ENCODE measurements around the gene CABYR. TPM values are rescaled to one million over a fixed set of nuclear protein-coding genes. Genes with fewer than 3 reads are reported as not detected.
"Not testable (repeated sequence)": the region's sequence is repeated elsewhere in the genome, so short reads cannot be mapped to it uniquely, and the experiment has no call there.

The CABYR gene
- total and polyA plus RNA-seq, 2 of the 8 experiments (the other 6 are each of a cell fraction or from before 2014, with no cell fraction given): 14.5 to 18.8 TPM

DNA sequence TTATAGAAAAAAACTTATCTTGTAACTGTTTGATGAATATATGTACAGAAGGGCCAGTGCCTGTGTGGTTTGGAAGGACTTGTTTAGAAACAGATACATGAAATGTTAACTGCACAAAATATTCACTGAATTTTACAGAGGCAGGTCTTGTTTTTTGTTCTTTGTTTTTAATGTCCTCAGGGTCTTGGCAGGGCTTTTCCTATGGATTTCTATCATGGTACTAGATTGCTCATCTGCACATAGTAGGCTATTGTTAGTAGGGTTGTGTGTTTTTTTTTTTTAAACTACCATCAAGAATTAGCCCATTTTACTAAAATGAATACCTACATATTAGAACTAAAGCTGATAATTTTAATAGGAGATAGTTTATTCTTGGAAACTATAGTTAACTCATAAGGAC lies 3.5 kb downstream of the CABYR start (continued):
- TF ChIP-seq RNF2 (IDR thresholded peaks at IDR 0.05; ENCODE audit: borderline replicate concordance, low read depth, low read length, missing control alignments, poor library complexity, severe bottlenecking): no peak
- TF ChIP-seq RXRA (IDR thresholded peaks at IDR 0.05; ENCODE audit: insufficient read depth, low read depth, low read length): no peak

DNA sequence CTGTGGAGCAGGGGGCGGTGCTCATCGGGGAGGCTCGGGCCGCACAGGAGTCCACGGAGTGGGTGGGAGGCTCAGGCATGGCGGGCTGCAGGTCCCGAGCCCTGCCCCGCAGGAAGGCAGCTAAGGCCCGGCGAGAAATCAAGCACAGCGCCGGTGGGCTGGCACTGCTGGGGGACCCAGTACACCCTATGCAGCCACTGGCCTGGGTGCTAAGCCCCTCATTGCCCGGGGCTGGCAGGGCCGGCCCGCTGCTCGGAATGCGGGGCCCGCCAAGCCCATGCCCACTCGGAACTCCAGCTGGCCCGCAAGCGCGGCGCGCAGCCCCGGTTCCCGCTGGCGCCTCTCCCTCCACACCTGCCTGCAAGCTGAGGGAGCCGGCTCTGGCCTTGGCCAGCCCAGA lies 10.7 kb downstream of the CABYR start:
- H3K23me2 ChIP-seq (ENCODE audit: low read depth, low read length); H2AFZ ChIP-seq (ENCODE audit: low read length); H4K5ac ChIP-seq (ENCODE audit: insufficient read length, low read depth, low read length); H3K18ac ChIP-seq (ENCODE audit: extremely low read depth, low read length); H3K56ac ChIP-seq (replicated peaks; ENCODE audit: insufficient read length, low read depth, low read length); H2BK120ac ChIP-seq (replicated peaks; ENCODE audit: low read depth, low read length); H2AK5ac ChIP-seq (ENCODE audit: low read depth, low read length); H3K4ac ChIP-seq (replicated peaks; ENCODE audit: insufficient read length, low read depth, low read length); H4K20me1 ChIP-seq (replicated peaks in 1 of 2; ENCODE audit: control insufficient read depth in 1 of 2, insufficient read depth in 2 of 2, low read length in 2 of 2); H3K27ac ChIP-seq (ENCODE audit: low read depth, low read length); H3K27me3 ChIP-seq (replicated peaks in 1 of 4; ENCODE audit: control insufficient read depth in 3 of 4, extremely low read depth in 1 of 4, insufficient read depth in 3 of 4, low read length in 3 of 4); H2BK5ac ChIP-seq (ENCODE audit: low read depth, low read length); H2BK15ac ChIP-seq (ENCODE audit: low read length); H3K4me1 ChIP-seq (replicated peaks in 1 of 4; ENCODE audit: control insufficient read depth in 3 of 4, insufficient read depth in 4 of 4, low read length in 3 of 4); H4K8ac ChIP-seq (ENCODE audit: extremely low read depth, insufficient read depth, low read length); H4K91ac ChIP-seq (replicated peaks; ENCODE audit: insufficient read length, low read length); H3K14ac ChIP-seq (ENCODE audit: insufficient read length); H3K4me2 ChIP-seq (ENCODE audit: insufficient read depth in 1 of 2, low read depth in 2 of 2, low read length in 2 of 2); H2BK20ac ChIP-seq (ENCODE audit: low read length); H3K9me3 ChIP-seq (ENCODE audit: insufficient read depth in 2 of 2, low read depth in 1 of 2, low read length in 1 of 2); H3K4me3 ChIP-seq (ENCODE audit: extremely low read depth in 1 of 4, insufficient read depth in 2 of 4, low read depth in 3 of 4, low read length in 4 of 4); H3K79me2 ChIP-seq (ENCODE audit: control insufficient read depth in 1 of 2, insufficient read depth in 2 of 2, low read length in 2 of 2); H3K9ac ChIP-seq (replicated peaks in 1 of 4; ENCODE audit: extremely low read depth in 1 of 4, low read depth in 3 of 4, low read length in 3 of 4); DNase-seq (ENCODE audit: low read depth in 1 of 2, low spot score in 2 of 2); H3K79me1 ChIP-seq (ENCODE audit: low read depth, low read length); H2BK12ac ChIP-seq (ENCODE audit: low read depth, low read length); H3K23ac ChIP-seq (ENCODE audit: insufficient read length); FAIRE-seq: not testable (repeated sequence)
- ChIA-PET CTCF (ENCODE audit: partially characterized antibody) (interaction anchor here (1.3 kb wide), 1 partner anchor 230 kb away, joined by 3 read pairs; no protein-coding TSS in a partner anchor), POLR2A (ENCODE audit: partially characterized antibody) (interaction anchor here (1.1 to 4.7 kb wide), 3 partner anchors 8 to 11 kb away, joined by 3 to 30 read pairs (median 3); partner anchors contain the start of gene CABYR)
- 98% methylated on average over 22 of the region's 28 CpGs; no CpG with 5 or more reads in 1 of the 2 experiments for WGBS, 2 experiments (ENCODE audit: extremely low coverage in 1 of 2, insufficient coverage in 1 of 2, insufficient read length in 1 of 2, insufficient replicate concordance in 2 of 2, low coverage in 1 of 2, low lambda C conversion rate in 2 of 2, missing lambda C conversion rate in 1 of 2)
- peaks cover 0 to 16% (median 5%) of the 10 kb centered on the region in 4 experiments; a peak in 3 of 8 replicates for H3K36me3 ChIP-seq (ENCODE audit: control insufficient read depth in 2 of 4, insufficient read depth in 4 of 4, low read length in 3 of 4)

All from H1 (cell line).